Astrocyte (in vitro differentiated cells and primary cell): ENCODE measurements around the gene TBC1D16. TPM values are rescaled to one million over a fixed set of nuclear protein-coding genes. Genes with fewer than 3 reads are reported as not detected.

Experiments
- DNase-seq: peaks from one replicate; pipeline ENCODE4 v3.0.0-alpha.2; 2010; ENCODE audit warnings: low read depth
- FAIRE-seq: peaks from 2 replicates; lab custom pipeline; 2011; peaks lifted over from hg19 to GRCh38; lab: Jason Lieb, UNC
- H2AFZ ChIP-seq: 2 replicates; pipeline ENCODE4 v1.6.0; 2012; ENCODE audit warnings: low read depth, low read length, inconsistent platforms
- H3K27ac ChIP-seq: 2 replicates; pipeline ENCODE4 v1.5.1; 2011; ENCODE audit warnings: low read depth, low read length, inconsistent platforms
- H3K27me3 ChIP-seq: 2 replicates; pipeline ENCODE4 v1.6.0; 2011; ENCODE audit warnings: low read length, inconsistent platforms; ENCODE audit not compliant: insufficient read depth
- H3K36me3 ChIP-seq: 2 replicates; pipeline ENCODE4 v1.5.1; 2011; ENCODE audit warnings: low read length, inconsistent platforms; ENCODE audit not compliant: insufficient read depth
- H3K4me1 ChIP-seq: 2 replicates; pipeline ENCODE4 v1.5.1; 2011; ENCODE audit warnings: low read length, inconsistent platforms; ENCODE audit not compliant: insufficient read depth
- H3K4me2 ChIP-seq: 2 replicates; pipeline ENCODE4 v1.6.0; 2012; ENCODE audit warnings: low read length, inconsistent platforms
- H3K4me3 ChIP-seq: 2 replicates; pipeline ENCODE4 v1.5.1; 2011; ENCODE audit warnings: low read depth, mild to moderate bottlenecking, low read length, inconsistent platforms; ENCODE audit not compliant: insufficient read depth
- H3K79me2 ChIP-seq: 2 replicates; pipeline ENCODE4 v1.6.0; 2012; ENCODE audit warnings: mild to moderate bottlenecking, low read length, inconsistent platforms; ENCODE audit not compliant: insufficient read depth
- H3K9ac ChIP-seq: 2 replicates; pipeline ENCODE4 v1.6.0; 2012; ENCODE audit warnings: mild to moderate bottlenecking, low read length, inconsistent platforms
- H3K9me3 ChIP-seq: 2 replicates; pipeline ENCODE4 v1.5.1; 2012; ENCODE audit warnings: low read depth, mild to moderate bottlenecking, low read length, inconsistent platforms; ENCODE audit not compliant: insufficient read depth
- H4K20me1 ChIP-seq: 2 replicates; pipeline ENCODE4 v1.6.0; 2012; ENCODE audit warnings: low read length, inconsistent platforms; ENCODE audit not compliant: insufficient read depth
- H3K27ac Mint-ChIP-seq: one replicate; pipeline ENCODE4 v1.8.0; 2021; ENCODE audit warnings: mild to moderate bottlenecking, mixed read lengths; ENCODE audit not compliant: unreplicated experiment
- H3K27me3 Mint-ChIP-seq: one replicate; pipeline ENCODE4 v1.8.0; 2021; ENCODE audit warnings: low read depth, mixed read lengths; ENCODE audit not compliant: unreplicated experiment
- H3K36me3 Mint-ChIP-seq: one replicate; pipeline ENCODE4 v1.8.0; 2021; ENCODE audit warnings: low read depth, mixed read lengths; ENCODE audit not compliant: unreplicated experiment
- H3K4me1 Mint-ChIP-seq: one replicate; pipeline ENCODE4 v1.8.0; 2021; ENCODE audit warnings: low read depth, mixed read lengths; ENCODE audit not compliant: unreplicated experiment
- H3K4me3 Mint-ChIP-seq: one replicate; pipeline ENCODE4 v1.8.0; 2021; ENCODE audit warnings: mild to moderate bottlenecking, moderate library complexity, mixed read lengths; ENCODE audit not compliant: unreplicated experiment
- H3K9me3 Mint-ChIP-seq: one replicate; pipeline ENCODE4 v1.8.0; 2021; ENCODE audit warnings: mild to moderate bottlenecking, mixed read lengths; ENCODE audit not compliant: unreplicated experiment
- EZH2 ChIP-seq: IDR thresholded peaks from 2 replicates; pipeline ENCODE4 v1.6.1; 2012; ENCODE audit warnings: mild to moderate bottlenecking, low read length, inconsistent platforms; ENCODE audit not compliant: insufficient read depth
- total RNA-seq: library from RNA; stranded (reverse); gene quantifications from 2 replicates; pipeline ENCODE4 v1.2.1, GENCODE V29; 2021
- TF ChIP-seq, protein P1 (sequence below): IDR thresholded peaks from 2 replicates; pipeline ENCODE4 v1.5.1; 2011; ENCODE audit warnings: low read depth, mild to moderate bottlenecking, inconsistent platforms, low read length, moderate library complexity; ENCODE audit not compliant: insufficient read depth

TBC1D16 gene
- total RNA-seq, 1 donor from 2014 or later, result 37.6 TPM

- peak overlapping the region; percentile 37 for H3K4me2 ChIP-seq
These were observed 28.3 kb upstream of the TBC1D16 start for GRCh38 chr17:80063830-80064585.

DNA sequence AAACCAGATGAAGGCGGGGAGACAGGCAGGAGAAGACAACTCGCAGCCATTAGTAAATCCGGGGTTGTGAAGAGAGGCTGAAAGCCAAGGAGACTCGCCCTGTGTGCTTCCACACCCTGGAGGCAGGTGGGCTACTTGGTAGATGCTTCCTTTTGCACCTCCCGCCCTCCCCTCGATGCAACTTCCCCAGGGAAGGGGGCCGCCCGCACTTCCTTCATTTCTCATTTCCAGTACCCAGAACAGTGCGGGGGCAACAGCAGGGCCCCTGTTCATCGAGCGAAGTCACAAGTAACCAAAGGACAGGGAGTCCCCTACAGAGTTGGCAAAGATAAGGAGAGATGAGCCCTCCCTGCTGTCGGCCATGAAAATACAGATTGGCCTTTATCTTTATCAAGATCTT is 25.7 kb upstream of the TBC1D16 start:
- Histone ChIP-seq H3K27me3 (no peaks in the 10 kb centered on the region), H4K20me1 (no peaks in the 10 kb centered on the region), H3K36me3 (no peaks in the 10 kb centered on the region), H3K9me3 (no peaks in the 10 kb centered on the region), H3K4me2 (no peak overlapping the region), H3K9ac (no peak overlapping the region), H2AFZ (no peak overlapping the region), H3K4me1 (peaks cover 7% of the 10 kb centered on the region), H3K4me3 (no peak overlapping the region), H3K27ac (no peak overlapping the region), H3K79me2 (no peaks in the 10 kb centered on the region)
- Mint-ChIP-seq H3K9me3 (no peaks in the 10 kb centered on the region), H3K27ac (no peak overlapping the region), H3K27me3 (peaks cover 8% of the 10 kb centered on the region), H3K36me3 (no peaks in the 10 kb centered on the region), H3K4me1 (peaks cover 7% of the 10 kb centered on the region), H3K4me3 (no peak overlapping the region)
- FAIRE-seq (no peak), DNase-seq (no peak)
- TF ChIP-seq, protein P1, sequence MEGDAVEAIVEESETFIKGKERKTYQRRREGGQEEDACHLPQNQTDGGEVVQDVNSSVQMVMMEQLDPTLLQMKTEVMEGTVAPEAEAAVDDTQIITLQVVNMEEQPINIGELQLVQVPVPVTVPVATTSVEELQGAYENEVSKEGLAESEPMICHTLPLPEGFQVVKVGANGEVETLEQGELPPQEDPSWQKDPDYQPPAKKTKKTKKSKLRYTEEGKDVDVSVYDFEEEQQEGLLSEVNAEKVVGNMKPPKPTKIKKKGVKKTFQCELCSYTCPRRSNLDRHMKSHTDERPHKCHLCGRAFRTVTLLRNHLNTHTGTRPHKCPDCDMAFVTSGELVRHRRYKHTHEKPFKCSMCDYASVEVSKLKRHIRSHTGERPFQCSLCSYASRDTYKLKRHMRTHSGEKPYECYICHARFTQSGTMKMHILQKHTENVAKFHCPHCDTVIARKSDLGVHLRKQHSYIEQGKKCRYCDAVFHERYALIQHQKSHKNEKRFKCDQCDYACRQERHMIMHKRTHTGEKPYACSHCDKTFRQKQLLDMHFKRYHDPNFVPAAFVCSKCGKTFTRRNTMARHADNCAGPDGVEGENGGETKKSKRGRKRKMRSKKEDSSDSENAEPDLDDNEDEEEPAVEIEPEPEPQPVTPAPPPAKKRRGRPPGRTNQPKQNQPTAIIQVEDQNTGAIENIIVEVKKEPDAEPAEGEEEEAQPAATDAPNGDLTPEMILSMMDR, result no peak
- TF ChIP-seq EZH2, result no peak

More at GRCh38 chr17:80063830-80064585, 28.3 kb upstream of the TBC1D16 start:
- Histone ChIP-seq H2AFZ (no peak overlapping the region), H3K4me3 (no peak overlapping the region), H3K27ac (no peak overlapping the region), H3K79me2 (no peaks in the 10 kb centered on the region), H3K9me3 (no peaks in the 10 kb centered on the region), H3K27me3 (no peaks in the 10 kb centered on the region), H3K4me1 (peaks cover 14% of the 10 kb centered on the region), H4K20me1 (no peaks in the 10 kb centered on the region), H3K36me3 (no peaks in the 10 kb centered on the region), H3K9ac (no peak overlapping the region)
- no peak overlapping the region for H3K4me3 Mint-ChIP-seq
- peak; percentile 71 for DNase-seq
- peaks cover 4% of the 10 kb centered on the region for H3K27me3 Mint-ChIP-seq
- peaks cover 12% of the 10 kb centered on the region for H3K4me1 Mint-ChIP-seq
- FAIRE-seq, result no peak
- TF ChIP-seq, protein P1, result no peak
- no peak for TF ChIP-seq EZH2
- peak overlapping the region; percentile 66 for H3K27ac Mint-ChIP-seq
- H3K9me3 Mint-ChIP-seq, result no peaks in the 10 kb centered on the region
- no peaks in the 10 kb centered on the region for H3K36me3 Mint-ChIP-seq

DNA sequence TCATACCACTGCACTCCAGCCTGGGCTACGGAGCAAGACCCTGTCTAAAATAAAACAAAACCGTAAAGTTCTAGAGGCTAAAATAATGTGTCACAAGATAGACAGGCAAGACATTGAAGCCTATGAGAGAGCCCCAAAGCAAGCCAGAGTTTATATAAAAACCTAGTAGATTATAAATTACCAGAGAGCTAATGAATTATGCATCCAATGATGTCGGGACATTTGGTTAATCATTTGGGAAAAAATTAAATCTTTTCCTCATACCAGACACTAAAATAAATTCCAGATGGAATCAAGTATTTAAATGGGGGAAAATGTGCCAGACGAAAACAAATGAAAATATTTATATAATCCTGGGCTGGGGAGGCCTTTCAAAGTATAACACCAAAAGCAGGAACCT is 25.0 kb upstream of the TBC1D16 start:
- Mint-ChIP-seq H3K4me3 (no peak overlapping the region), H3K27ac (no peak overlapping the region), H3K27me3 (peaks cover 6% of the 10 kb centered on the region), H3K36me3 (no peaks in the 10 kb centered on the region), H3K9me3 (no peaks in the 10 kb centered on the region), H3K4me1 (peaks cover 7% of the 10 kb centered on the region)
- Histone ChIP-seq H3K4me3 (no peak overlapping the region), H3K4me1 (peaks cover 7% of the 10 kb centered on the region), H3K27ac (no peak overlapping the region), H3K27me3 (no peaks in the 10 kb centered on the region), H3K79me2 (no peaks in the 10 kb centered on the region), H3K9ac (no peak overlapping the region), H4K20me1 (no peaks in the 10 kb centered on the region), H3K4me2 (no peak overlapping the region), H2AFZ (no peak overlapping the region), H3K9me3 (no peaks in the 10 kb centered on the region), H3K36me3 (no peaks in the 10 kb centered on the region)
- no peak for DNase-seq
- TF ChIP-seq, protein P1, result no peak
- no peak for TF ChIP-seq EZH2
- FAIRE-seq, result no peak
